Measurements from ENCODE around the gene MYRFL. TPM values are rescaled to one million over a fixed set of nuclear protein-coding genes. Genes with fewer than 3 reads are reported as not detected.

Gene MYRFL
- total and polyA plus RNA-seq, 2 of the 8 experiments (the other 6 are each of a cell fraction or from before 2014, with no cell fraction given): 1.1 to 2.0 TPM

DNA sequence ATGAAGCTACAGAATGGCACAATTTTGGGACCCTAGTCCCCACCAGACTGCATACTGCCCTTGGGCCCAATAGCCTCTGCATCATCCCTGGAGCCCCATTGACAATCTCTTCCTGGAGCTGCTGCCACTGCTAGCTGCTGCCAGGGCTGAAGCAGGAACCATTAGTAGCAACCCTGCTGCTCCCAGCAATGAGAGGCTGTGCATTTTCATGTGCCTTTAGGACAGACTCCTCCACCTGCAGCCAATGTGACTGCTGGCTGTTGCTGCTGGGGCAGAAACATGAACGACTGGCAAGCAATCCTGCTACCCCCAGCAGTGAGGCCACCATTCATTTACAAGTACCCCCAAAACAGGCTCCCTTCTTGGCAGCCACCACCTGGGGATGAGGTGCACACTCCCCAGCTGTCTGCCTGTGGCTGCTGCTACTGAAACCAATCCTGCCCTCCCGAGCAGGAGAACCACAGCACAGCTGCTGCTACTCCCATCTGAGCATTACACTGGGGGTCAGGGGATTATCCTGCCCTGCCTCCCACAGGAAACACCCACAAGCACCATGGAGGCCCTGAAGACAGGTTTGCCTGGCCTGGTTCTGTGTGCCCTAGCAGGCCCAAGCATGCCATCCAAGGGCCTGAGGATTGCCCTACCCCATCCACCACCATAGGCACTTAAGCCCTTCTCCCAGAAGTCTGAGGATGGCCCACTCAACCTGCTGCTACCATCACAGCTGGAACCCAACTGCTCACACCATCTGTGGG is 181.0 kb downstream of the MYRFL start:
- 89% methylated on average over 2 of the region's 2 CpGs; no CpG with 5 or more reads in 1 of the 2 experiments for WGBS, 2 experiments (ENCODE audit: extremely low coverage in 1 of 2, insufficient coverage in 1 of 2, insufficient read length in 1 of 2, insufficient replicate concordance in 2 of 2, low coverage in 1 of 2, low lambda C conversion rate in 2 of 2, missing lambda C conversion rate in 1 of 2)
- peak overlapping the region; percentile 63 for H4K91ac ChIP-seq (replicated peaks; ENCODE audit: insufficient read length, low read length)
- CTCF ChIA-PET (ENCODE audit: partially characterized antibody): no interaction called here

More for the DNA sequence above, 181.0 kb downstream of the MYRFL start:
- Histone ChIP-seq H3K27me3 (replicated peaks in 1 of 4; ENCODE audit: control insufficient read depth in 3 of 4, extremely low read depth in 1 of 4, insufficient read depth in 3 of 4, low read length in 3 of 4) (no peaks in the 10 kb centered on the region), H4K5ac (ENCODE audit: insufficient read length, low read depth, low read length) (no peak overlapping the region), H3K4ac (replicated peaks; ENCODE audit: insufficient read length, low read depth, low read length) (no peak overlapping the region), H3K4me1 (replicated peaks in 1 of 4; ENCODE audit: control insufficient read depth in 3 of 4, insufficient read depth in 4 of 4, low read length in 3 of 4) (no peaks in the 10 kb centered on the region), H3K79me1 (ENCODE audit: low read depth, low read length) (no peaks in the 10 kb centered on the region), H3K18ac (ENCODE audit: extremely low read depth, low read length) (no peak overlapping the region), H2BK12ac (ENCODE audit: low read depth, low read length) (no peak overlapping the region), H2BK5ac (ENCODE audit: low read depth, low read length) (no peak overlapping the region), H3K23me2 (ENCODE audit: low read depth, low read length) (no peaks in the 10 kb centered on the region), H3K27ac (ENCODE audit: low read depth, low read length) (no peak overlapping the region), H3K4me2 (ENCODE audit: insufficient read depth in 1 of 2, low read depth in 2 of 2, low read length in 2 of 2) (no peak overlapping the region), H3K4me3 (ENCODE audit: extremely low read depth in 1 of 4, insufficient read depth in 2 of 4, low read depth in 3 of 4, low read length in 4 of 4) (no peak overlapping the region), H3K56ac (replicated peaks; ENCODE audit: insufficient read length, low read depth, low read length) (no peak overlapping the region), H4K20me1 (replicated peaks in 1 of 2; ENCODE audit: control insufficient read depth in 1 of 2, insufficient read depth in 2 of 2, low read length in 2 of 2) (no peaks in the 10 kb centered on the region), H3K36me3 (ENCODE audit: control insufficient read depth in 2 of 4, insufficient read depth in 4 of 4, low read length in 3 of 4) (no peaks in the 10 kb centered on the region), H2BK120ac (replicated peaks; ENCODE audit: low read depth, low read length) (no peak overlapping the region), H4K8ac (ENCODE audit: extremely low read depth, insufficient read depth, low read length) (peak overlapping the region; percentile 16; the same call in 1 of the 2 replicates), H3K9ac (replicated peaks in 1 of 4; ENCODE audit: extremely low read depth in 1 of 4, low read depth in 3 of 4, low read length in 3 of 4) (no peak overlapping the region), H3K14ac (ENCODE audit: insufficient read length) (no peak overlapping the region), H3K9me3 (ENCODE audit: insufficient read depth in 2 of 2, low read depth in 1 of 2, low read length in 1 of 2) (0 out of 4 replicates have a peak, but pooled peaks cover 0 to 2% of the 10 kb centered on the region in 2 experiments), H2AK5ac (ENCODE audit: low read depth, low read length) (no peak overlapping the region), H2AFZ (ENCODE audit: low read length) (0 out of 2 replicates have a peak overlapping the region, but pooled peaks have one; percentile 14), H2BK20ac (ENCODE audit: low read length) (no peak overlapping the region), H3K23ac (ENCODE audit: insufficient read length) (no peak overlapping the region), H3K79me2 (ENCODE audit: control insufficient read depth in 1 of 2, insufficient read depth in 2 of 2, low read length in 2 of 2) (no peaks in the 10 kb centered on the region), H2BK15ac (ENCODE audit: low read length) (no peak overlapping the region)
- no peak for FAIRE-seq
- POLR2A ChIA-PET (ENCODE audit: partially characterized antibody): no interaction called here
- TF ChIP-seq TCF12 (IDR thresholded peaks at IDR 0.05; ENCODE audit: low read depth, low read length) (no peak), SP4 (IDR thresholded peaks at IDR 0.05; ENCODE audit: low read length) (no peak), ZNF274 (IDR thresholded peaks at IDR 0.05; ENCODE audit: borderline replicate concordance, extremely low read depth, low read length) (no peak), SP1 (IDR thresholded peaks at IDR 0.05; ENCODE audit: low read depth, low read length) (no peak), ASH2L (IDR thresholded peaks at IDR 0.05; ENCODE audit: low read length) (no peak), RXRA (IDR thresholded peaks at IDR 0.05; ENCODE audit: insufficient read depth, low read depth, low read length) (no peak), POLR2A (IDR thresholded peaks at IDR 0.05; ENCODE audit: control extremely low read depth in 1 of 2, low read depth in 2 of 2, low read length in 2 of 2) (no peak), CREB1 (IDR thresholded peaks at IDR 0.05) (no peak)
- no peak for DNase-seq (ENCODE audit: low read depth in 1 of 2, low spot score in 2 of 2)
